H1 (cell line): ENCODE results near the gene PTPRT. TPM values are rescaled to one million over a fixed set of nuclear protein-coding genes. Genes with fewer than 3 reads are reported as not detected.

Experiments
- BACH1 ChIP-seq: IDR thresholded peaks from 2 replicates; pipeline ENCODE4 v1.6.1; 2012; ENCODE audit warnings: low read length, improper control_type of control experiment
- EP300 ChIP-seq, 2 experiments: IDR thresholded peaks; 1 replicate in 1 of 2; 2 replicates in 1 of 2; pipeline ENCODE4 v1.6.1; 2011 to 2012; ENCODE audit warnings: low read depth in 2 of 2, low read length in 2 of 2, mild to moderate bottlenecking in 2 of 2, borderline replicate concordance in 1 of 2, inconsistent platforms in 1 of 2, moderate library complexity in 1 of 2
- EZH2 ChIP-seq: fragments of 200-600 bp; sonication (generic); IDR thresholded peaks from 2 replicates; pipeline ENCODE4 v1.7.1; 2012; ENCODE audit warnings: low read depth, mild to moderate bottlenecking, moderate library complexity, low read length, inconsistent platforms; ENCODE audit not compliant: severe bottlenecking
- JUND ChIP-seq: IDR thresholded peaks from 2 replicates; pipeline ENCODE4 v1.6.1; 2011; ENCODE audit warnings: mild to moderate bottlenecking, improper control_type of control experiment, low read length
- KDM1A ChIP-seq: fragments of 200-600, 300-600 bp; sonication (generic); IDR thresholded peaks from 2 replicates; pipeline ENCODE4 v1.7.1; 2016; ENCODE audit warnings: mild to moderate bottlenecking, low read length, borderline replicate concordance
- SIX5 ChIP-seq: IDR thresholded peaks from 2 replicates; pipeline ENCODE4 v1.6.1; 2011; ENCODE audit warnings: mild to moderate bottlenecking, low read depth, low read length
- polyA plus RNA-seq, 7 experiments: library from polyadenylated mRNA; depleted of rRNA in 3 of 7; stranded (reverse) in 5 of 7; unstranded in 2 of 7; fragments of >200 nt in 5 of 7; fragments of 200-250 nt in 2 of 7; gene quantifications; 1 replicate in 5 of 7; 2 replicates in 1 of 7; 4 replicates in 1 of 7; pipeline versions ENCODE4 v1.2.1 to v1.2.3, GENCODE V29; 2011 to 2013; ENCODE audit warnings: missing spikeins in 2 of 7, mixed read lengths in 2 of 7
- total RNA-seq: library from RNA; stranded (reverse); fragmentation: NEBNext Ultra II Directional; extraction: Animal tissue kit (Norgen Biotek cat#: 25700); gene quantifications from 2 replicates; pipeline ENCODE4 v1.2.1, GENCODE V29; 2021
- TF ChIP-seq, protein P1 (sequence below): IDR thresholded peaks from 2 replicates; pipeline ENCODE4 v1.6.1; 2011; ENCODE audit warnings: low read depth, mild to moderate bottlenecking, low read length; ENCODE audit not compliant: insufficient read depth

The PTPRT gene
- total and polyA plus RNA-seq, 2 of the 8 experiments (the other 6 are each of a cell fraction or from before 2014, with no cell fraction given), result 0.33 to 1.8 TPM

DNA sequence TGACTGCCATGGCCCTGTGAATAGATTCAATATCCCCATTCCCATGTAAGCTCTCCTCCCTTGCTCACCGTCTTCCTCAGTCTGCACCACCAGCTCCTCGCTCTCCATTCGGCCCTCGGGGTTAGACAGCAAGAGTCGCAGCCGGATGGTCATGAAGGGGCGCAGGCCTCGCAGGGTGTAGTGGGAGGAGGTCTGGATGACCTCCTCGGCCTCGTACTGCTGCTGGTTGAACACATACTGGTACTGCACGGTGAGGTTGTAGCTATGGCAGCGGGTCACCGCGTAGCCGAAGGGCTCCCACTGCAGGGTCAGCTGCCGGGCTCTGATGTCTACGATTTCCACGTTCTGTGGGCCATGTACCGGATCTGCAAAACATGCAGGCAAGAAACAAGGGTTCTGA is 717.5 kb downstream of the PTPRT start (continued):
- TF ChIP-seq SIX5 (no peak), KDM1A (no peak), JUND (no peak), EZH2 (no peak), EP300 (IDR thresholded peaks at IDR 0.05; ENCODE audit: borderline replicate concordance in 1 of 2, low read depth in 2 of 2, low read length in 2 of 2) (no peak), BACH1 (no peak)
- TF ChIP-seq, protein P1, sequence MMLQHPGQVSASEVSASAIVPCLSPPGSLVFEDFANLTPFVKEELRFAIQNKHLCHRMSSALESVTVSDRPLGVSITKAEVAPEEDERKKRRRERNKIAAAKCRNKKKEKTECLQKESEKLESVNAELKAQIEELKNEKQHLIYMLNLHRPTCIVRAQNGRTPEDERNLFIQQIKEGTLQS, result no peak
